ENCODE measurements around the gene SCPEP1. TPM values are rescaled to one million over a fixed set of nuclear protein-coding genes. Genes with fewer than 3 reads are reported as not detected.
A peak's percentile ranks its signal among the peaks of the same experiment; 100 is the strongest.

Gene SCPEP1
- total and polyA plus RNA-seq, 4 donors: 66.4 to 126 (median 97.2) TPM

DNA sequence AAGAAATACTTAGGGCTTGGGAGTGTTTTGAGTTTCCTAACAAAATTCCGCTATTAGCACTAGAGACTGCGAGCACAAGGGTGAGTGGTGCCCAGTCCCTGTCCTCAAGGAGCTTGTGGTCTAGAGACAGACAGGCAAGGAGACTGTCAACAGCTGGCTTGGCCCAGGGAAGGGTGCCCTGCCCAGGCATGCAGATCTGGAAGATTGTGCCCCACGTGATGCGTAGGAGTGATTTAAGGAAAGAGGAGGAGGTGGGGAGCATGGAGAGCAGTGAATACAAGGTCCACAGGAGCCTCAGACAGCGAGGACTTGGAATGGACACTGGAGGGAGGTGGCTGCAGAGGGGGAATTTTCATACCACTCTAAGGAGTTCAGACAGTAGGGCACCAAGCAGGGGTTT, 25.0 kb downstream of the SCPEP1 start:
- H3K4me3 ChIP-seq (ENCODE audit: low read length in 2 of 2): no peak overlapping the region
- DNase-seq: no peak
- H3K9me3 ChIP-seq (ENCODE audit: control insufficient read depth, low read length): no peaks in the 10 kb centered on the region
- intact Hi-C loops (cut with DNase I): loop anchor here in 1 of 2 donors (2.0 kb wide), 1 partner anchor 110 kb away; no protein-coding TSS in a partner anchor
- H3K27ac ChIP-seq (ENCODE audit: low read depth in 1 of 2, low read length in 2 of 2): no peak overlapping the region
- 87 to 91% methylated on average over 5 of the region's 5 CpGs for WGBS, 2 donors
- H3K4me1 ChIP-seq (ENCODE audit: control insufficient read depth in 1 of 2, insufficient read depth in 2 of 2, low read length in 2 of 2): no peaks in the 10 kb centered on the region
- ATAC-seq (ENCODE audit: low FRiP score): no peak
- H3K36me3 ChIP-seq (ENCODE audit: control insufficient read depth in 1 of 2, insufficient read depth in 2 of 2, low read length in 1 of 2): peaks cover 0 to 9% of the 10 kb centered on the region in 2 donors
- H3K27me3 ChIP-seq (ENCODE audit: control insufficient read depth in 1 of 2, insufficient read depth in 2 of 2, low read length in 1 of 2): no peaks in the 10 kb centered on the region

DNA sequence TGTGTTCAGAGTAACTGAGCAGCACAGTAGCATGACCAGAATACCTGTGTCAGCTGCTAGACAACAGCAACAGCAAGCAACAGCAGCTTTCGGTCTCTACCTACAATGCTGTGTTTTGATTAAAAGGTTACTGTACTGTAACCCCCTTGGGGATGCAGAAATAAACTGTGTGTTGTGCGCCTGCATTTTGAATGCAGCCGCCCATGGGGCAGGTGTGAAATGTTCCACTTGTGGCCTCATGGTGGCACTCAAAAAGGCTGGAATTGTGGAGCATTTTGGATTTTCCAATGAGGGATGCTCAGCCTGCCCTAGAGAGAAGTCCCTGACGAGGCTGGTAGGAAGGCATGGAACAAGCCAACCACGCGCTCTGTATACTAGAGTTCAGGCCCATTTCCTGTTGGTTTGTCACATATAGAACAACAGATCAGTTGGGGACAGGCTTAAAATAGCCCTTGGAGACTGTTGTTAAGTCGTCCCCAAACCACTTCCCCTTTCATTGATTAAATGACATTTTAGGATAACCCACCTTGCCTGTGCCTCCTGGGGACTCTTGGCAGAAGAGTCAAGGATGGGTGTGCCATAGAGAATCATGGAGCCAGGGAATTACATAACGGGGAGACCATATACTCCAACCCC, 27.1 kb downstream of the SCPEP1 start:
- intact Hi-C loops (cut with DNase I): loop anchor here in 1 of 2 donors (2.0 kb wide), 1 partner anchor 110 kb away; no protein-coding TSS in a partner anchor
- H3K36me3 ChIP-seq (ENCODE audit: control insufficient read depth in 1 of 2, insufficient read depth in 2 of 2, low read length in 1 of 2): peaks cover 0 to 9% of the 10 kb centered on the region in 2 donors
- no peaks in the 10 kb centered on the region for H3K4me1 ChIP-seq (ENCODE audit: control insufficient read depth in 1 of 2, insufficient read depth in 2 of 2, low read length in 2 of 2)
- peak; percentile 50 for ATAC-seq (ENCODE audit: low FRiP score)
- H3K27me3 ChIP-seq (ENCODE audit: control insufficient read depth in 1 of 2, insufficient read depth in 2 of 2, low read length in 1 of 2): no peaks in the 10 kb centered on the region
- no peak for DNase-seq
- H3K27ac ChIP-seq (ENCODE audit: low read depth in 1 of 2, low read length in 2 of 2): no peak overlapping the region
- no peaks in the 10 kb centered on the region for H3K9me3 ChIP-seq (ENCODE audit: control insufficient read depth, low read length)
- no peak overlapping the region for H3K4me3 ChIP-seq (ENCODE audit: low read length in 2 of 2)
- 59 to 65% methylated on average over 8 of the region's 8 CpGs for WGBS, 2 donors

GRCh38 chr17:57006040-57006439, 28.1 kb downstream of the SCPEP1 start:
- intact Hi-C loops (cut with DNase I): no loop called here
- peaks cover 0 to 3% of the 10 kb centered on the region in 2 donors for H3K36me3 ChIP-seq (ENCODE audit: control insufficient read depth in 1 of 2, insufficient read depth in 2 of 2, low read length in 1 of 2)

GRCh38 chr17:57008958-57009357, 31.0 kb downstream of the SCPEP1 start:
- DNase-seq (no peak), ATAC-seq (ENCODE audit: low FRiP score) (no peak)
- peaks cover 2% of the 10 kb centered on the region for H3K9me3 ChIP-seq (ENCODE audit: control insufficient read depth, low read length)
- H3K4me3 ChIP-seq (ENCODE audit: low read length in 2 of 2): no peak overlapping the region
- H3K4me1 ChIP-seq (ENCODE audit: control insufficient read depth in 1 of 2, insufficient read depth in 2 of 2, low read length in 2 of 2): no peaks in the 10 kb centered on the region
- H3K27ac ChIP-seq (ENCODE audit: low read depth in 1 of 2, low read length in 2 of 2): no peak overlapping the region
- intact Hi-C loops (cut with DNase I): no loop called here
- peaks cover 0 to 2% of the 10 kb centered on the region in 2 donors for H3K36me3 ChIP-seq (ENCODE audit: control insufficient read depth in 1 of 2, insufficient read depth in 2 of 2, low read length in 1 of 2)
- H3K27me3 ChIP-seq (ENCODE audit: control insufficient read depth in 1 of 2, insufficient read depth in 2 of 2, low read length in 1 of 2): no peaks in the 10 kb centered on the region
- WGBS, 2 donors: 87 to 98% methylated on average over 2 of the region's 2 CpGs

More at GRCh38 chr17:57006040-57006439, 28.1 kb downstream of the SCPEP1 start:
- Histone ChIP-seq H3K27me3 (ENCODE audit: control insufficient read depth in 1 of 2, insufficient read depth in 2 of 2, low read length in 1 of 2) (no peaks in the 10 kb centered on the region), H3K4me1 (ENCODE audit: control insufficient read depth in 1 of 2, insufficient read depth in 2 of 2, low read length in 2 of 2) (no peaks in the 10 kb centered on the region), H3K27ac (ENCODE audit: low read depth in 1 of 2, low read length in 2 of 2) (no peak overlapping the region), H3K4me3 (ENCODE audit: low read length in 2 of 2) (no peak overlapping the region), H3K9me3 (ENCODE audit: control insufficient read depth, low read length) (no peaks in the 10 kb centered on the region)
- WGBS, 2 donors: 95 to 100% methylated on average over 2 of the region's 2 CpGs
- DNase-seq: no peak
- ATAC-seq (ENCODE audit: low FRiP score): no peak

- Histone ChIP-seq H3K4me1 (ENCODE audit: control insufficient read depth in 1 of 2, insufficient read depth in 2 of 2, low read length in 2 of 2) (no peaks in the 10 kb centered on the region), H3K4me3 (ENCODE audit: low read length in 2 of 2) (no peak overlapping the region), H3K27ac (ENCODE audit: low read depth in 1 of 2, low read length in 2 of 2) (no peak overlapping the region), H3K27me3 (ENCODE audit: control insufficient read depth in 1 of 2, insufficient read depth in 2 of 2, low read length in 1 of 2) (no peaks in the 10 kb centered on the region), H3K36me3 (ENCODE audit: control insufficient read depth in 1 of 2, insufficient read depth in 2 of 2, low read length in 1 of 2) (peaks cover 0 to 2% of the 10 kb centered on the region in 2 donors), H3K9me3 (ENCODE audit: control insufficient read depth, low read length) (peaks cover 2% of the 10 kb centered on the region)
- intact Hi-C loops (cut with DNase I): no loop called here
- DNase-seq: no peak
- ATAC-seq (ENCODE audit: low FRiP score): peak; percentile 72
- 32 to 34% methylated on average over 7 of the region's 7 CpGs for WGBS, 2 donors
These were observed 32.0 kb downstream of the SCPEP1 start for GRCh38 chr17:57009737-57010445.

- H3K4me3 ChIP-seq (ENCODE audit: low read length in 2 of 2): no peak overlapping the region
- no peaks in the 10 kb centered on the region for H3K4me1 ChIP-seq (ENCODE audit: control insufficient read depth in 1 of 2, insufficient read depth in 2 of 2, low read length in 2 of 2)
- H3K36me3 ChIP-seq (ENCODE audit: control insufficient read depth in 1 of 2, insufficient read depth in 2 of 2, low read length in 1 of 2): peaks cover 0 to 2% of the 10 kb centered on the region in 2 donors
- intact Hi-C loops (cut with DNase I): no loop called here
- H3K9me3 ChIP-seq (ENCODE audit: control insufficient read depth, low read length): peaks cover 2% of the 10 kb centered on the region
- DNase-seq (no peak), ATAC-seq (ENCODE audit: low FRiP score) (no peak)
- no peaks in the 10 kb centered on the region for H3K27me3 ChIP-seq (ENCODE audit: control insufficient read depth in 1 of 2, insufficient read depth in 2 of 2, low read length in 1 of 2)
- 73 to 78% methylated on average over 3 of the region's 3 CpGs for WGBS, 2 donors
- H3K27ac ChIP-seq (ENCODE audit: low read depth in 1 of 2, low read length in 2 of 2): no peak overlapping the region
These were observed 32.6 kb downstream of the SCPEP1 start for GRCh38 chr17:57010487-57010886.

GRCh38 chr17:57011491-57012015, 33.6 kb downstream of the SCPEP1 start:
- no peaks in the 10 kb centered on the region for H3K27me3 ChIP-seq (ENCODE audit: control insufficient read depth in 1 of 2, insufficient read depth in 2 of 2, low read length in 1 of 2)
- no peak for ATAC-seq (ENCODE audit: low FRiP score)
- no peak overlapping the region for H3K4me3 ChIP-seq (ENCODE audit: low read length in 2 of 2)
- peaks cover 2% of the 10 kb centered on the region for H3K9me3 ChIP-seq (ENCODE audit: control insufficient read depth, low read length)
- intact Hi-C loops (cut with DNase I): no loop called here
- DNase-seq: no peak
- no peak overlapping the region for H3K27ac ChIP-seq (ENCODE audit: low read depth in 1 of 2, low read length in 2 of 2)
- no peaks in the 10 kb centered on the region for H3K36me3 ChIP-seq (ENCODE audit: control insufficient read depth in 1 of 2, insufficient read depth in 2 of 2, low read length in 1 of 2)
- WGBS, 2 donors: 77 to 80% methylated on average over 7 of the region's 7 CpGs
- no peaks in the 10 kb centered on the region for H3K4me1 ChIP-seq (ENCODE audit: control insufficient read depth in 1 of 2, insufficient read depth in 2 of 2, low read length in 2 of 2)

GRCh38 chr17:57016071-57016763, 38.3 kb downstream of the SCPEP1 start:
- DNase-seq: no peak
- no peak for ATAC-seq (ENCODE audit: low FRiP score)
- peaks cover 2% of the 10 kb centered on the region for H3K9me3 ChIP-seq (ENCODE audit: control insufficient read depth, low read length)
- no peak overlapping the region for H3K4me3 ChIP-seq (ENCODE audit: low read length in 2 of 2)
- no peaks in the 10 kb centered on the region for H3K36me3 ChIP-seq (ENCODE audit: control insufficient read depth in 1 of 2, insufficient read depth in 2 of 2, low read length in 1 of 2)
- H3K4me1 ChIP-seq (ENCODE audit: control insufficient read depth in 1 of 2, insufficient read depth in 2 of 2, low read length in 2 of 2): no peaks in the 10 kb centered on the region
- WGBS, 2 donors: 94 to 95% methylated on average over 6 of the region's 6 CpGs
- H3K27me3 ChIP-seq (ENCODE audit: control insufficient read depth in 1 of 2, insufficient read depth in 2 of 2, low read length in 1 of 2): no peaks in the 10 kb centered on the region
- intact Hi-C loops (cut with DNase I): no loop called here
- H3K27ac ChIP-seq (ENCODE audit: low read depth in 1 of 2, low read length in 2 of 2): no peak overlapping the region
